HCT116 (cell line): ENCODE results near the gene CYP1A1. TPM values are rescaled to one million over a fixed set of nuclear protein-coding genes. Genes with fewer than 3 reads are reported as not detected.

ENCODE experiments used
- ATAC-seq: fragments of 200-7000 bp; cut with Tn5 transposase; 2 replicates; pipeline ENCODE4 v1.9.1; 2020; ENCODE audit warnings: mild to moderate bottlenecking, moderate library complexity
- BruUV-seq: library from RNA; stranded (reverse); fragments of 400-500 nt; replicated peaks from 2 replicates; lab custom pipeline; 2021; lab: Mats Ljungman, UMichigan
- CTCF ChIA-PET: fragments of 300-600 bp; sonication (Branson Sonifier 250); formaldehyde crosslinking; loops from one replicate; lab custom pipeline; 2021; ENCODE audit warnings: antibody characterized with exemption; lab: Charles Lee
- POLR2A ChIA-PET: fragments of 300-600, 350-600 bp; sonication (Branson Sonifier 250); formaldehyde crosslinking; loops from one replicate; lab custom pipeline; 2021; ENCODE audit warnings: antibody characterized with exemption; lab: Charles Lee
- RAD21 ChIA-PET, 2 experiments: fragments of 300-600 bp; sonication (Branson Sonifier 250); formaldehyde crosslinking; loops; one replicate each; lab custom pipeline; 2023; ENCODE audit warnings: low total read pairs in 2 of 2; ENCODE audit not compliant: uncharacterized antibody in 2 of 2, unreplicated experiment in 2 of 2, low non-redundant PET in 1 of 2; lab: Charles Lee
- DNase-seq: peaks from one replicate; pipeline ENCODE4 v3.0.0-alpha.2; 2010; ENCODE audit warnings: low read depth, low spot score
- H2AFZ ChIP-seq: fragments of 200-600 bp; shearing (Covaris generic), sonication (generic); 2 replicates; pipeline ENCODE4 v1.6.1; 2017; ENCODE audit warnings: low read depth, mixed run types, mixed read lengths, antibody characterized with exemption, low read length; ENCODE audit not compliant: poor library complexity, severe bottlenecking
- H3K27ac ChIP-seq: 2 replicates; pipeline ENCODE4 v1.5.1; 2012; ENCODE audit warnings: low read depth, low read length
- H3K27me3 ChIP-seq: fragments of 200-600 bp; sonication (generic); 2 replicates; pipeline ENCODE4 v1.6.1; 2016; ENCODE audit warnings: mixed run types, low read length, mixed read lengths; ENCODE audit not compliant: insufficient read depth
- H3K36me3 ChIP-seq, 2 experiments: fragments of 200-500 bp in 1 of 2; fragments of 200-600 bp in 1 of 2; sonication (Bioruptor generic) in 1 of 2; sonication (generic) in 1 of 2; 2 replicates each; pipeline versions ENCODE4 v1.5.1 to v1.6.1; 2014 to 2016; ENCODE audit warnings: low read length in 2 of 2, inconsistent platforms in 1 of 2, mixed read lengths in 1 of 2, mixed run types in 1 of 2; ENCODE audit not compliant: insufficient read depth in 2 of 2, control insufficient read depth in 1 of 2
- H3K4me1 ChIP-seq, 2 experiments: fragments of 200-600 bp in 1 of 2; sonication (generic) in 1 of 2; 2 replicates each; pipeline versions ENCODE4 v1.5.1 to v1.6.1; 2012 to 2017; ENCODE audit warnings: low read length in 2 of 2, inconsistent platforms in 1 of 2, mild to moderate bottlenecking in 1 of 2, mixed read lengths in 1 of 2, mixed run types in 1 of 2, moderate library complexity in 1 of 2; ENCODE audit not compliant: insufficient read depth in 2 of 2, control insufficient read depth in 1 of 2
- H3K4me2 ChIP-seq: fragments of 200-600 bp; sonication (generic); 2 replicates; pipeline ENCODE4 v1.6.1; 2017; ENCODE audit warnings: mixed run types, low read length, mixed read lengths
- H3K4me3 ChIP-seq, 2 experiments: fragments of 200-600 bp in 1 of 2; sonication (generic) in 1 of 2; replicated peaks in 1 of 2; 2 replicates each; pipeline ENCODE4 v1.5.1; 2011 to 2016; ENCODE audit warnings: low read length in 2 of 2, control low read depth in 1 of 2, low read depth in 1 of 2, mild to moderate bottlenecking in 1 of 2, mixed read lengths in 1 of 2, mixed run types in 1 of 2
- H3K79me2 ChIP-seq: fragments of 200-600 bp; sonication (generic); 2 replicates; pipeline ENCODE4 v1.6.1; 2017; ENCODE audit warnings: mild to moderate bottlenecking, mixed run types, low read length, moderate library complexity, mixed read lengths; ENCODE audit not compliant: insufficient read depth
- H3K9ac ChIP-seq: fragments of 200-600 bp; sonication (generic); 2 replicates; pipeline ENCODE4 v1.6.1; 2016; ENCODE audit warnings: low read length, mixed read lengths
- H3K9me2 ChIP-seq: fragments of 200-600 bp; sonication (generic), shearing (Covaris generic); 2 replicates; pipeline ENCODE4 v1.6.1; 2017; ENCODE audit warnings: mixed run types, mild to moderate bottlenecking, moderate library complexity; ENCODE audit not compliant: insufficient read depth
- H3K9me3 ChIP-seq, 2 experiments: fragments of 200-500 bp in 1 of 2; fragments of 200-600 bp in 1 of 2; sonication (Bioruptor generic) in 1 of 2; sonication (generic) in 1 of 2; 2 replicates each; pipeline ENCODE4 v1.6.1; 2014 to 2017; ENCODE audit warnings: low read length in 2 of 2, mixed read lengths in 2 of 2, inconsistent platforms in 1 of 2, low read depth in 1 of 2, mild to moderate bottlenecking in 1 of 2, mixed run types in 1 of 2, moderate library complexity in 1 of 2; ENCODE audit not compliant: control insufficient read depth in 1 of 2, insufficient read depth in 1 of 2
- H4K20me1 ChIP-seq: fragments of 200-600 bp; sonication (generic), shearing (Covaris generic); 2 replicates; pipeline ENCODE4 v1.6.1; 2017; ENCODE audit warnings: mixed run types, mild to moderate bottlenecking, moderate library complexity; ENCODE audit not compliant: insufficient read depth
- ATF3 ChIP-seq: IDR thresholded peaks from 2 replicates; pipeline ENCODE4 v1.6.1; 2012
- CBX3 ChIP-seq: IDR thresholded peaks from 2 replicates; pipeline ENCODE4 v1.6.1; 2012; ENCODE audit warnings: low read depth
- EGR1 ChIP-seq: IDR thresholded peaks from 2 replicates; pipeline ENCODE4 v1.6.1; 2012; ENCODE audit warnings: low read depth
- EZH2 ChIP-seq: fragments of 200-600 bp; sonication (generic); IDR thresholded peaks from 2 replicates; pipeline ENCODE4 v1.6.1; 2017; ENCODE audit warnings: antibody characterized with exemption, mixed run types
- EZH2phosphoT487 ChIP-seq: fragments of 200-600 bp; IDR thresholded peaks from 2 replicates; pipeline ENCODE4 v1.6.1; 2018; ENCODE audit warnings: antibody characterized with exemption, borderline replicate concordance
- JUND ChIP-seq: IDR thresholded peaks from 2 replicates; pipeline ENCODE4 v1.6.1; 2012
- POLR2A ChIP-seq: IDR thresholded peaks from 2 replicates; pipeline ENCODE4 v1.7.0; 2011; ENCODE audit warnings: borderline replicate concordance; ENCODE audit not compliant: insufficient read depth, insufficient read length; ENCODE audit errors: extremely low read depth
- POLR2AphosphoS5 ChIP-seq: IDR thresholded peaks from 2 replicates; pipeline ENCODE4 v1.6.1; 2011; ENCODE audit warnings: mild to moderate bottlenecking, low read depth, low read length, moderate library complexity
- RAD21 ChIP-seq: IDR thresholded peaks from 2 replicates; pipeline ENCODE4 v1.6.1; 2012; ENCODE audit warnings: low read depth, mild to moderate bottlenecking
- SIN3A ChIP-seq: IDR thresholded peaks from 2 replicates; pipeline ENCODE4 v1.6.1; 2012; ENCODE audit warnings: low read depth
- SP1 ChIP-seq: IDR thresholded peaks from 2 replicates; pipeline ENCODE4 v1.6.1; 2012; ENCODE audit warnings: low read depth
- TCF7L2 ChIP-seq: IDR thresholded peaks from 2 replicates; pipeline ENCODE4 v1.7.0; 2011; ENCODE audit warnings: borderline replicate concordance, inconsistent platforms; ENCODE audit not compliant: insufficient read depth, insufficient read length; ENCODE audit errors: extremely low read depth
- intact Hi-C: fragments of 100-400 bp; cut with micrococcal nuclease; formaldehyde crosslinking; loops from 2 replicates; pipeline ENCODE4 v1.10.0; 2022
- total RNA-seq: library from RNA; stranded (reverse); gene quantifications from one replicate; pipeline ENCODE4 v1.2.1, GENCODE V29; 2021; ENCODE audit not compliant: unreplicated experiment
- TF ChIP-seq, protein P1 (sequence below): IDR thresholded peaks from 2 replicates; pipeline ENCODE4 v1.6.1; 2011; ENCODE audit warnings: mild to moderate bottlenecking, low read length, moderate library complexity; ENCODE audit not compliant: insufficient replicate concordance; ENCODE audit errors: extremely low read depth

Gene CYP1A1
- total RNA-seq, 1 experiment from 2014 or later: 1.5 TPM

DNA sequence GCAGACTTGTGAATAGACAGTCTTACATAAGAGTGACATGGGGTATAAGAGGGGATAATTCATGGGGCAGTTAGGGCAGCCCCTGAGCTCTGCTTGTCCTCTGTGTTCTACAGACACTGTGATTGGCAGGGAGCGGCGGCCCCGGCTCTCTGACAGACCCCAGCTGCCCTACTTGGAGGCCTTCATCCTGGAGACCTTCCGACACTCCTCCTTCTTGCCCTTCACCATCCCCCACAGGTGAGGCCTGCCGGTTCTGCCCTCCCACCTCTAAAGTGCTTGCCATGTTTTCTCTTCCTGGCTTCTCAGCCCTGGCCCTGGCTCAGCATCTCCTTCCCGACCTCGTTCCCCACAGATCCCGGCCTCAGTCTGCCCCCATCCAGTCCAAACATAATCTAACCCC lies 26.7 kb upstream of the CYP1A1 start:
- RAD21 ChIA-PET: no interaction called here
- no peak for TF ChIP-seq SP1
- TF ChIP-seq EZH2: no peak
- no peak for TF ChIP-seq RAD21
- intact Hi-C loops: no loop called here
- H3K27ac ChIP-seq: no peak overlapping the region
- H3K27me3 ChIP-seq: no peaks in the 10 kb centered on the region
- no peaks in the 10 kb centered on the region for H4K20me1 ChIP-seq
- CTCF ChIA-PET: no interaction called here
- no peaks in the 10 kb centered on the region for H3K79me2 ChIP-seq
- no peaks in the 10 kb centered on the region for H3K36me3 ChIP-seq
- no peak overlapping the region for H2AFZ ChIP-seq
- DNase-seq (no peak), ATAC-seq (peak; percentile 4; the same call in 1 of the 2 replicates)
- no peak overlapping the region for H3K4me3 ChIP-seq
- H3K9me2 ChIP-seq: no peaks in the 10 kb centered on the region
- BruUV-seq: no TSS peak
- POLR2A ChIA-PET: no interaction called here
- H3K9me3 ChIP-seq: no peaks in the 10 kb centered on the region
- H3K4me1 ChIP-seq: peaks cover 0 to 10% of the 10 kb centered on the region in 2 experiments; a peak in 2 of 4 replicates
- H3K4me2 ChIP-seq: no peak overlapping the region
- H3K9ac ChIP-seq: no peak overlapping the region

DNA sequence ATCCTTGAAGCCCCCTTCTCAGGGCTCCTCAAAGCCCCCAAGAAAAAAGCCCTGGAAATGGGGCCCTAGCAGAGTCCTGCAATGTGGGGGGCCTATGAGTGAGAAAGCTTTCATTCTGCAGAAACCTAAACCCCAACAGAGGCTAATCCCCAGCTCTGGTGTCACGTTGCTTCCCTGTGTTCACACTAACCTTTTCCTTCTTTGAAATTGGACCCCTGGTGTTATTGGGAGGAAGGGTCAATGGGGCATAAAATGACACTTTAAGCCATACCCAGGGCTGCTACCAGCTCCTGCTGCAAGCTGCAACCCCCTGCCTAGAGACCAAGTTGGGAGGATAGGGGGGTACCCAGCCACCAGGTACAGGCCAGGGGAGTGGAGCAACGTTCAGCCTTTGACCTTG lies 25.4 kb upstream of the CYP1A1 start:
- Histone ChIP-seq H3K27me3 (no peaks in the 10 kb centered on the region), H2AFZ (no peak overlapping the region), H3K9ac (no peak overlapping the region), H3K79me2 (no peaks in the 10 kb centered on the region), H3K4me2 (no peak overlapping the region), H4K20me1 (no peaks in the 10 kb centered on the region), H3K4me1 (peaks cover 0 to 10% of the 10 kb centered on the region in 2 experiments; a peak in 2 of 4 replicates), H3K27ac (no peak overlapping the region), H3K9me3 (no peaks in the 10 kb centered on the region), H3K4me3 (no peak overlapping the region), H3K36me3 (no peaks in the 10 kb centered on the region), H3K9me2 (no peaks in the 10 kb centered on the region)
- RAD21 ChIA-PET: no interaction called here
- intact Hi-C loops: no loop called here
- BruUV-seq: no TSS peak
- POLR2A ChIA-PET: no interaction called here
- CTCF ChIA-PET: no interaction called here
- ATAC-seq (no peak), DNase-seq (no peak)
- TF ChIP-seq, protein P1, sequence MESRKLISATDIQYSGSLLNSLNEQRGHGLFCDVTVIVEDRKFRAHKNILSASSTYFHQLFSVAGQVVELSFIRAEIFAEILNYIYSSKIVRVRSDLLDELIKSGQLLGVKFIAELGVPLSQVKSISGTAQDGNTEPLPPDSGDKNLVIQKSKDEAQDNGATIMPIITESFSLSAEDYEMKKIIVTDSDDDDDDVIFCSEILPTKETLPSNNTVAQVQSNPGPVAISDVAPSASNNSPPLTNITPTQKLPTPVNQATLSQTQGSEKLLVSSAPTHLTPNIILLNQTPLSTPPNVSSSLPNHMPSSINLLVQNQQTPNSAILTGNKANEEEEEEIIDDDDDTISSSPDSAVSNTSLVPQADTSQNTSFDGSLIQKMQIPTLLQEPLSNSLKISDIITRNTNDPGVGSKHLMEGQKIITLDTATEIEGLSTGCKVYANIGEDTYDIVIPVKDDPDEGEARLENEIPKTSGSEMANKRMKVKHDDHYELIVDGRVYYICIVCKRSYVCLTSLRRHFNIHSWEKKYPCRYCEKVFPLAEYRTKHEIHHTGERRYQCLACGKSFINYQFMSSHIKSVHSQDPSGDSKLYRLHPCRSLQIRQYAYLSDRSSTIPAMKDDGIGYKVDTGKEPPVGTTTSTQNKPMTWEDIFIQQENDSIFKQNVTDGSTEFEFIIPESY: no peak
- no peak for TF ChIP-seq POLR2A
- TF ChIP-seq TCF7L2: no peak
- TF ChIP-seq POLR2AphosphoS5: no peak
- no peak for TF ChIP-seq JUND
- no peak for TF ChIP-seq EGR1
- TF ChIP-seq ATF3: no peak
- TF ChIP-seq CBX3: no peak
- no peak for TF ChIP-seq EZH2phosphoT487
- no peak for TF ChIP-seq EZH2
- TF ChIP-seq SIN3A: no peak
